PC-3 (cell line): Measurements from ENCODE around the gene RFTN1.

Experiments
- CTCF ChIP-seq: fragments of 300-600 bp; sonication (generic); conservative IDR thresholded peaks from 2 replicates; pipeline ENCODE4 v1.5.1; 2017; ENCODE audit warnings: antibody characterized with exemption, low read depth, mild to moderate bottlenecking, low read length
- EZH2phosphoT487 ChIP-seq: fragments of 300-600 bp; sonication (generic); IDR thresholded peaks from 2 replicates; pipeline ENCODE4 v1.6.1; 2018; ENCODE audit warnings: mild to moderate bottlenecking, antibody characterized with exemption, low read length, borderline replicate concordance

- TF ChIP-seq CTCF, result no peak
- no peak for TF ChIP-seq EZH2phosphoT487
Observed at GRCh38 chr3:16447135-16447534, 66.4 kb downstream of the RFTN1 start.
